H1 (cell line): ENCODE data around the gene DOCK1. TPM values are rescaled to one million over a fixed set of nuclear protein-coding genes. Genes with fewer than 3 reads are reported as not detected.

Source experiments
- CTCF ChIA-PET: fragments of 300-600 bp; sonication (Branson Sonifier 250); formaldehyde crosslinking; loops from one replicate; lab custom pipeline; 2021; ENCODE audit not compliant: partially characterized antibody; lab: Charles Lee
- POLR2A ChIA-PET: fragments of 300-600 bp; sonication (Branson Sonifier 250); formaldehyde crosslinking; loops from one replicate; lab custom pipeline; 2021; ENCODE audit warnings: inconsistent platforms; ENCODE audit not compliant: partially characterized antibody; lab: Charles Lee
- DNase-seq, 2 experiments: peaks; one replicate each; pipeline versions ENCODE4 v3.0.0 to v3.0.0-alpha.2; 2010 to 2022; ENCODE audit warnings: low spot score in 2 of 2, low read depth in 1 of 2, mixed read lengths in 1 of 2
- FAIRE-seq: peaks from 2 replicates; lab custom pipeline; 2011; peaks lifted over from hg19 to GRCh38; lab: Jason Lieb, UNC
- H2AFZ ChIP-seq: 2 replicates; pipeline ENCODE4 v1.8.1; 2012; ENCODE audit warnings: low read length, inconsistent platforms
- H2AK5ac ChIP-seq: 2 replicates; pipeline ENCODE4 v1.6.1; 2013; ENCODE audit warnings: low read depth, low read length
- H2BK120ac ChIP-seq: replicated peaks from 2 replicates; pipeline ENCODE3; 2013; ENCODE audit warnings: low read depth, low read length, inconsistent platforms
- H2BK12ac ChIP-seq: 2 replicates; pipeline ENCODE4 v1.6.1; 2013; ENCODE audit warnings: low read depth, low read length
- H2BK15ac ChIP-seq: 2 replicates; pipeline ENCODE4 v1.6.1; 2013; ENCODE audit warnings: low read length
- H2BK20ac ChIP-seq: 2 replicates; pipeline ENCODE4 v1.6.1; 2013; ENCODE audit warnings: low read length
- H2BK5ac ChIP-seq: 2 replicates; pipeline ENCODE4 v1.6.1; 2013; ENCODE audit warnings: low read depth, low read length
- H3K14ac ChIP-seq: 2 replicates; pipeline ENCODE4 v1.6.1; 2013; ENCODE audit warnings: inconsistent platforms; ENCODE audit not compliant: insufficient read length
- H3K18ac ChIP-seq: 2 replicates; pipeline ENCODE4 v1.6.1; 2013; ENCODE audit warnings: low read length; ENCODE audit errors: extremely low read depth
- H3K23ac ChIP-seq: 2 replicates; pipeline ENCODE4 v1.6.1; 2013; ENCODE audit warnings: inconsistent platforms; ENCODE audit not compliant: insufficient read length
- H3K23me2 ChIP-seq: 2 replicates; pipeline ENCODE4 v1.6.1; 2013; ENCODE audit warnings: low read depth, low read length
- H3K27ac ChIP-seq: 2 replicates; pipeline ENCODE4 v1.6.1; 2011; ENCODE audit warnings: low read depth, low read length, inconsistent platforms
- H3K27me3 ChIP-seq, 4 experiments: replicated peaks in 1 of 4; 1 replicate in 1 of 4; 2 replicates in 3 of 4; pipeline versions ENCODE4 v1.6.1 to v1.8.1; 2011 to 2013; ENCODE audit warnings: low read length in 3 of 4, mild to moderate bottlenecking in 3 of 4, inconsistent platforms in 2 of 4, mixed read lengths in 2 of 4, moderate library complexity in 1 of 4; ENCODE audit not compliant: control insufficient read depth in 3 of 4, insufficient read depth in 3 of 4; ENCODE audit errors: extremely low read depth in 1 of 4
- H3K36me3 ChIP-seq, 4 experiments: 2 replicates each; pipeline versions ENCODE4 v1.6.1 to v1.8.1; 2011 to 2013; ENCODE audit warnings: mild to moderate bottlenecking in 4 of 4, low read length in 3 of 4, moderate library complexity in 2 of 4, control low read depth in 1 of 4, inconsistent platforms in 1 of 4; ENCODE audit not compliant: insufficient read depth in 4 of 4, control insufficient read depth in 2 of 4
- H3K4ac ChIP-seq: replicated peaks from 2 replicates; pipeline ENCODE3; 2013; ENCODE audit warnings: low read length, low read depth, mixed read lengths, inconsistent platforms; ENCODE audit not compliant: insufficient read length
- H3K4me1 ChIP-seq, 4 experiments: replicated peaks in 1 of 4; 1 replicate in 1 of 4; 2 replicates in 3 of 4; pipeline versions ENCODE4 v1.6.1 to v1.8.1; 2011 to 2013; ENCODE audit warnings: low read length in 3 of 4, inconsistent platforms in 2 of 4, mixed read lengths in 1 of 4; ENCODE audit not compliant: insufficient read depth in 4 of 4, control insufficient read depth in 3 of 4
- H3K4me2 ChIP-seq, 2 experiments: 2 replicates each; pipeline versions ENCODE4 v1.6.1 to v1.8.1; 2011 to 2013; ENCODE audit warnings: low read depth in 2 of 2, low read length in 2 of 2, control low read depth in 1 of 2, inconsistent platforms in 1 of 2, mild to moderate bottlenecking in 1 of 2; ENCODE audit not compliant: insufficient read depth in 1 of 2
- H3K4me3 ChIP-seq, 4 experiments: fragments of 200-600, 300-600 bp in 1 of 4; sonication (generic), shearing (Covaris generic), sonication (Bioruptor Twin) in 1 of 4; 2 replicates each; pipeline versions ENCODE4 v1.5.1 to v1.8.1; 2011 to 2016; ENCODE audit warnings: low read length in 4 of 4, low read depth in 3 of 4, control low read depth in 2 of 4, inconsistent platforms in 2 of 4, mild to moderate bottlenecking in 2 of 4, mixed read lengths in 1 of 4, moderate library complexity in 1 of 4; ENCODE audit not compliant: insufficient read depth in 2 of 4; ENCODE audit errors: extremely low read depth in 1 of 4
- H3K56ac ChIP-seq: replicated peaks from 2 replicates; pipeline ENCODE3; 2013; ENCODE audit warnings: low read depth, mild to moderate bottlenecking, mixed read lengths, low read length, inconsistent platforms; ENCODE audit not compliant: insufficient read length
- H3K79me1 ChIP-seq: 2 replicates; pipeline ENCODE4 v1.6.1; 2013; ENCODE audit warnings: low read depth, low read length, control low read depth
- H3K79me2 ChIP-seq, 2 experiments: 2 replicates each; pipeline versions ENCODE4 v1.6.1 to v1.8.1; 2012 to 2013; ENCODE audit warnings: low read length in 2 of 2, mild to moderate bottlenecking in 2 of 2, inconsistent platforms in 1 of 2; ENCODE audit not compliant: insufficient read depth in 2 of 2, control insufficient read depth in 1 of 2
- H3K9ac ChIP-seq, 4 experiments: replicated peaks in 1 of 4; 1 replicate in 1 of 4; 2 replicates in 3 of 4; pipeline versions ENCODE4 v1.6.1 to v1.8.1; 2011 to 2013; ENCODE audit warnings: low read depth in 3 of 4, low read length in 3 of 4, control low read depth in 2 of 4, mild to moderate bottlenecking in 2 of 4, moderate library complexity in 2 of 4, inconsistent platforms in 1 of 4; ENCODE audit errors: extremely low read depth in 1 of 4
- H3K9me3 ChIP-seq, 2 experiments: 2 replicates each; pipeline versions ENCODE4 v1.6.1 to v1.8.1; 2012 to 2013; ENCODE audit warnings: mild to moderate bottlenecking in 2 of 2, moderate library complexity in 2 of 2, control low read depth in 1 of 2, inconsistent platforms in 1 of 2, low read depth in 1 of 2, low read length in 1 of 2, mixed read lengths in 1 of 2; ENCODE audit not compliant: insufficient read depth in 2 of 2
- H4K20me1 ChIP-seq, 2 experiments: replicated peaks in 1 of 2; 2 replicates each; pipeline versions ENCODE3 to v1.8.1; 2011 to 2013; ENCODE audit warnings: inconsistent platforms in 2 of 2, low read length in 2 of 2, mild to moderate bottlenecking in 1 of 2; ENCODE audit not compliant: insufficient read depth in 2 of 2, control insufficient read depth in 1 of 2
- H4K5ac ChIP-seq: 2 replicates; pipeline ENCODE4 v1.6.1; 2013; ENCODE audit warnings: low read length, low read depth, mixed read lengths, inconsistent platforms; ENCODE audit not compliant: insufficient read length
- H4K8ac ChIP-seq: 2 replicates; pipeline ENCODE4 v1.8.0; 2013; ENCODE audit warnings: mild to moderate bottlenecking, moderate library complexity, low read length, inconsistent platforms; ENCODE audit not compliant: insufficient read depth; ENCODE audit errors: extremely low read depth
- H4K91ac ChIP-seq: replicated peaks from 2 replicates; pipeline ENCODE3; 2013; ENCODE audit warnings: low read length, mixed read lengths, inconsistent platforms; ENCODE audit not compliant: insufficient read length
- JUND ChIP-seq: IDR thresholded peaks from 2 replicates; pipeline ENCODE4 v1.6.1; 2011; ENCODE audit warnings: mild to moderate bottlenecking, improper control_type of control experiment, low read length
- PHF8 ChIP-seq: fragments of 200-600 bp; sonication (generic); conservative IDR thresholded peaks from 2 replicates; pipeline ENCODE4 v1.7.1; 2012; ENCODE audit warnings: low read depth, mild to moderate bottlenecking, inconsistent platforms, low read length, moderate library complexity
- POLR2AphosphoS5 ChIP-seq: IDR thresholded peaks from 2 replicates; pipeline ENCODE4 v1.6.1; 2011; ENCODE audit warnings: low read depth, low read length
- POU5F1 ChIP-seq: IDR thresholded peaks from 2 replicates; pipeline ENCODE4 v1.6.1; 2011; ENCODE audit warnings: low read depth, mild to moderate bottlenecking, low read length, moderate library complexity
- RAD21 ChIP-seq, 2 experiments: IDR thresholded peaks in 1 of 2; conservative IDR thresholded peaks in 1 of 2; 2 replicates each; pipeline ENCODE4 v1.6.1; 2011; ENCODE audit warnings: low read depth in 2 of 2, low read length in 2 of 2, improper control_type of control experiment in 1 of 2, inconsistent platforms in 1 of 2, mild to moderate bottlenecking in 1 of 2, moderate library complexity in 1 of 2
- SP4 ChIP-seq: IDR thresholded peaks from 2 replicates; pipeline ENCODE4 v1.6.1; 2012; ENCODE audit warnings: low read length, inconsistent platforms
- TEAD4 ChIP-seq: IDR thresholded peaks from 2 replicates; pipeline ENCODE4 v1.6.1; 2012; ENCODE audit warnings: low read depth, low read length, inconsistent platforms, mixed read lengths
- WGBS, 2 experiments: shearing (Covaris generic) in 1 of 2; methylation state at CpG; one replicate each; pipeline versions ENCODE4 v1.1.6 to v1.1.7; 2013 to 2015; ENCODE audit warnings: low lambda C conversion rate in 2 of 2, mixed read lengths in 2 of 2, inconsistent platforms in 1 of 2, low coverage in 1 of 2, missing lambda C conversion rate in 1 of 2; ENCODE audit not compliant: insufficient replicate concordance in 2 of 2, insufficient coverage in 1 of 2, insufficient read length in 1 of 2; ENCODE audit errors: extremely low coverage in 1 of 2, missing lambda C conversion rate in 1 of 2; 5-methylcytosine and 5-hydroxymethylcytosine counted together
- polyA plus RNA-seq, 7 experiments: library from polyadenylated mRNA; depleted of rRNA in 3 of 7; stranded (reverse) in 5 of 7; unstranded in 2 of 7; fragments of >200 nt in 5 of 7; fragments of 200-250 nt in 2 of 7; gene quantifications; 1 replicate in 5 of 7; 2 replicates in 1 of 7; 4 replicates in 1 of 7; pipeline versions ENCODE4 v1.2.1 to v1.2.3, GENCODE V29; 2011 to 2013; ENCODE audit warnings: missing spikeins in 2 of 7, mixed read lengths in 2 of 7
- total RNA-seq: library from RNA; stranded (reverse); fragmentation: NEBNext Ultra II Directional; extraction: Animal tissue kit (Norgen Biotek cat#: 25700); gene quantifications from 2 replicates; pipeline ENCODE4 v1.2.1, GENCODE V29; 2021
- TF ChIP-seq, protein P1 (sequence below), 3 experiments: IDR thresholded peaks; 1 replicate in 2 of 3; 2 replicates in 1 of 3; pipeline versions ENCODE4 v1.5.1 to v1.6.1; 2011; ENCODE audit warnings: low read length in 3 of 3, mild to moderate bottlenecking in 3 of 3, inconsistent platforms in 2 of 3, low read depth in 1 of 3, moderate library complexity in 1 of 3; ENCODE audit not compliant: insufficient read depth in 1 of 3; ENCODE audit errors: control extremely low read depth in 1 of 3
- TF ChIP-seq, protein P2 (sequence below): IDR thresholded peaks from 2 replicates; pipeline ENCODE4 v1.6.1; 2011; ENCODE audit warnings: low read length, improper control_type of control experiment
- TF ChIP-seq, protein P3 (sequence below): IDR thresholded peaks from 2 replicates; pipeline ENCODE4 v1.6.1; 2012; ENCODE audit warnings: inconsistent platforms

The DOCK1 gene
- total and polyA plus RNA-seq, 2 of the 8 experiments (the other 6 are each of a cell fraction or from before 2014, with no cell fraction given), result 11.6 to 53.0 TPM

DNA sequence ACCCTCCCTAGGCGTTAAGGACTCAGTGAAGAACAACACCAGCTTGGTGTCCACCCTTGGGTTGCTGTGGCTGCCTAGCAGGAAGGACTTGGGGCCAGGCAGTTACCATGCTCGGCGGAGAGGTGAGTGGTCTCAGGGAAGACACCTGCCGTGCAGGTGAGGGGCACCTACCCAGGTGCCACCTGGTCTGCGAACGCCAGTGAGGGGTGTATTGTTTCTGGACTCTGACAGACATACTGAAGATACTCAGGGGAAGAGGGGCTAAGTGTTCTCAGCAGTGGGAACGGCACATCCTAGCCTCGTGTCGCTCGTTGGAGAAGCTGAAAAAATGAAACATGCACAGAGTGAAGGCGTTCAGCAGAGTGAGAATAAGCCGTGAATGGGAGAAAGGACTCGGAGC lies 22.6 kb downstream of the DOCK1 start:
- Histone ChIP-seq H2BK120ac (no peak overlapping the region), H3K79me2 (peaks cover 10 to 83% of the 10 kb centered on the region in 2 experiments; a peak in 3 of 4 replicates), H4K20me1 (peaks cover 4 to 11% of the 10 kb centered on the region in 2 experiments), H3K14ac (no peak overlapping the region), H4K91ac (no peak overlapping the region), H3K9me3 (no peaks in the 10 kb centered on the region), H3K27me3 (no peaks in the 10 kb centered on the region), H3K9ac (no peak overlapping the region), H3K4me3 (no peak overlapping the region), H3K4ac (no peak overlapping the region), H3K79me1 (peaks cover 34% of the 10 kb centered on the region), H2AFZ (no peak overlapping the region), H3K23me2 (no peaks in the 10 kb centered on the region), H3K23ac (no peak overlapping the region), H2BK15ac (no peak overlapping the region), H4K8ac (no peak overlapping the region), H3K27ac (no peak overlapping the region), H3K4me2 (no peak overlapping the region), H2BK20ac (no peak overlapping the region), H2BK12ac (no peak overlapping the region), H3K56ac (no peak overlapping the region), H3K18ac (no peak overlapping the region), H2BK5ac (no peak overlapping the region), H2AK5ac (no peak overlapping the region), H3K36me3 (peaks cover 0 to 10% (median 1%) of the 10 kb centered on the region in 4 experiments; a peak in 5 of 8 replicates), H3K4me1 (no peaks in the 10 kb centered on the region; a peak in 1 of 7 replicates), H4K5ac (no peak overlapping the region)
- DNase-seq, result no peak
- 92% methylated on average over 13 of the region's 13 CpGs; no CpG with 5 or more reads in 1 of the 2 experiments for WGBS, 2 experiments
- POLR2A ChIA-PET, result interaction anchor here (0.8 kb wide), 1 partner anchor 89 kb away, joined by 3 read pairs; no protein-coding TSS in a partner anchor
- no peak for FAIRE-seq
- CTCF ChIA-PET, result interaction anchor here (1.0 to 1.7 kb wide), 2 partner anchors 16 to 20 kb away, joined by 5 to 6 read pairs; no protein-coding TSS in a partner anchor
- TF ChIP-seq, protein P1, sequence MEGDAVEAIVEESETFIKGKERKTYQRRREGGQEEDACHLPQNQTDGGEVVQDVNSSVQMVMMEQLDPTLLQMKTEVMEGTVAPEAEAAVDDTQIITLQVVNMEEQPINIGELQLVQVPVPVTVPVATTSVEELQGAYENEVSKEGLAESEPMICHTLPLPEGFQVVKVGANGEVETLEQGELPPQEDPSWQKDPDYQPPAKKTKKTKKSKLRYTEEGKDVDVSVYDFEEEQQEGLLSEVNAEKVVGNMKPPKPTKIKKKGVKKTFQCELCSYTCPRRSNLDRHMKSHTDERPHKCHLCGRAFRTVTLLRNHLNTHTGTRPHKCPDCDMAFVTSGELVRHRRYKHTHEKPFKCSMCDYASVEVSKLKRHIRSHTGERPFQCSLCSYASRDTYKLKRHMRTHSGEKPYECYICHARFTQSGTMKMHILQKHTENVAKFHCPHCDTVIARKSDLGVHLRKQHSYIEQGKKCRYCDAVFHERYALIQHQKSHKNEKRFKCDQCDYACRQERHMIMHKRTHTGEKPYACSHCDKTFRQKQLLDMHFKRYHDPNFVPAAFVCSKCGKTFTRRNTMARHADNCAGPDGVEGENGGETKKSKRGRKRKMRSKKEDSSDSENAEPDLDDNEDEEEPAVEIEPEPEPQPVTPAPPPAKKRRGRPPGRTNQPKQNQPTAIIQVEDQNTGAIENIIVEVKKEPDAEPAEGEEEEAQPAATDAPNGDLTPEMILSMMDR (IDR thresholded peaks at IDR 0.05; ENCODE audit: control extremely low read depth in 1 of 3, insufficient read depth in 1 of 3, low read depth in 1 of 3, low read length in 3 of 3), result no peak
- TF ChIP-seq, protein P2, sequence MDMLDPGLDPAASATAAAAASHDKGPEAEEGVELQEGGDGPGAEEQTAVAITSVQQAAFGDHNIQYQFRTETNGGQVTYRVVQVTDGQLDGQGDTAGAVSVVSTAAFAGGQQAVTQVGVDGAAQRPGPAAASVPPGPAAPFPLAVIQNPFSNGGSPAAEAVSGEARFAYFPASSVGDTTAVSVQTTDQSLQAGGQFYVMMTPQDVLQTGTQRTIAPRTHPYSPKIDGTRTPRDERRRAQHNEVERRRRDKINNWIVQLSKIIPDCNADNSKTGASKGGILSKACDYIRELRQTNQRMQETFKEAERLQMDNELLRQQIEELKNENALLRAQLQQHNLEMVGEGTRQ, result no peak
- TF ChIP-seq PHF8 (no peak), SP4 (no peak), POU5F1 (no peak), POLR2AphosphoS5 (no peak), TEAD4 (no peak), RAD21 (IDR thresholded peaks at IDR 0.05 in 1 of 2, conservative IDR thresholded peaks at IDR 0.05 in 1 of 2; ENCODE audit: low read depth in 2 of 2, low read length in 2 of 2) (no peak), JUND (no peak)
- TF ChIP-seq, protein P3, sequence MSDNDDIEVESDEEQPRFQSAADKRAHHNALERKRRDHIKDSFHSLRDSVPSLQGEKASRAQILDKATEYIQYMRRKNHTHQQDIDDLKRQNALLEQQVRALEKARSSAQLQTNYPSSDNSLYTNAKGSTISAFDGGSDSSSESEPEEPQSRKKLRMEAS, result no peak
